Erythroblast (primary cell): ENCODE measurements around the gene EFNA2.

Source experiments
- GATA1 ChIP-seq: IDR thresholded peaks from 2 replicates; pipeline ENCODE4 v1.6.1; 2011; ENCODE audit warnings: low read depth, mild to moderate bottlenecking, control low read depth, low read length, moderate library complexity
- POLR2A ChIP-seq: IDR thresholded peaks from 2 replicates; pipeline ENCODE4 v1.6.1; 2011; ENCODE audit warnings: mild to moderate bottlenecking, low read length

GRCh38 chr19:1285737-1286360 lies at the start of gene EFNA2:
- no peak for TF ChIP-seq POLR2A
- TF ChIP-seq GATA1 = no peak
